Smooth muscle cell (in vitro differentiated cells): ENCODE data around the gene ABCC1. TPM values are rescaled to one million over a fixed set of nuclear protein-coding genes. Genes with fewer than 3 reads are reported as not detected.
"Not testable (repeated sequence)": the region's sequence is repeated elsewhere in the genome, so short reads cannot be mapped to it uniquely, and the experiment has no call there.

Source experiments
- DNase-seq: peaks from one replicate; lab custom pipeline; 2025; ENCODE audit not compliant: unreplicated experiment; lab: John Stamatoyannopoulos, UW
- H2AFZ ChIP-seq: fragments of 200-600 bp; sonication (generic); 2 replicates; pipeline ENCODE4 v1.6.0; 2016; ENCODE audit warnings: antibody characterized with exemption, low read depth, mild to moderate bottlenecking
- H3F3A ChIP-seq: fragments of 200-600 bp; sonication (generic); 2 replicates; pipeline ENCODE4 v1.6.0; 2017; ENCODE audit warnings: antibody characterized with exemption, low read depth
- H3K27ac ChIP-seq: fragments of 200-600 bp; sonication (generic); 2 replicates; pipeline ENCODE4 v1.5.1; 2016; ENCODE audit warnings: low read depth, mild to moderate bottlenecking
- H3K27me3 ChIP-seq: fragments of 200-600 bp; sonication (generic); 2 replicates; pipeline ENCODE4 v1.6.1; 2016; ENCODE audit warnings: low read depth, mild to moderate bottlenecking
- H3K36me3 ChIP-seq: fragments of 200-600 bp; sonication (generic); 2 replicates; pipeline ENCODE4 v1.5.1; 2016; ENCODE audit warnings: low read depth
- H3K4me1 ChIP-seq: fragments of 200-600 bp; sonication (generic); 2 replicates; pipeline ENCODE4 v1.5.1; 2016; ENCODE audit warnings: low read depth
- H3K4me2 ChIP-seq: fragments of 200-600 bp; sonication (generic); 2 replicates; pipeline ENCODE4 v1.6.0; 2016; ENCODE audit warnings: mild to moderate bottlenecking
- H3K4me3 ChIP-seq: fragments of 200-600 bp; sonication (generic); 2 replicates; pipeline ENCODE4 v1.5.1; 2016; ENCODE audit warnings: mild to moderate bottlenecking
- H3K79me2 ChIP-seq: fragments of 200-600 bp; sonication (generic); 2 replicates; pipeline ENCODE4 v1.6.0; 2016; ENCODE audit warnings: low read depth, mild to moderate bottlenecking
- H3K9ac ChIP-seq: fragments of 200-600 bp; sonication (generic); 2 replicates; pipeline ENCODE4 v1.6.0; 2016; ENCODE audit warnings: low read depth
- H3K9me3 ChIP-seq: fragments of 200-600 bp; sonication (generic); replicated peaks from 2 replicates; pipeline ENCODE4 v1.5.1; 2016; ENCODE audit warnings: low read depth
- H4K20me1 ChIP-seq: fragments of 200-600 bp; sonication (generic); 2 replicates; pipeline ENCODE4 v1.6.0; 2016; ENCODE audit warnings: low read depth
- WGBS: methylation state at CpG from one replicate; pipeline ENCODE4 v1.1.7; 2016; ENCODE audit warnings: low lambda C conversion rate; 5-methylcytosine and 5-hydroxymethylcytosine counted together
- polyA plus RNA-seq: library from polyadenylated mRNA; unstranded; fragments of >200 nt; fragmentation: Nextera tagmentation; extraction: Ambion mirVana; gene quantifications from 2 replicates; pipeline ENCODE4 v1.2.1, GENCODE V29; 2016
- total RNA-seq: library from RNA; depleted of rRNA; stranded (reverse); fragments of >200 nt; gene quantifications from 2 replicates; pipeline ENCODE4 v1.2.3, GENCODE V29; 2014
- TF ChIP-seq, protein P1 (sequence below): fragments of 200-600 bp; sonication (generic); IDR thresholded peaks from 2 replicates; pipeline ENCODE4 v1.5.1; 2017; ENCODE audit warnings: borderline replicate concordance, mild to moderate bottlenecking, antibody characterized with exemption; ENCODE audit not compliant: insufficient read depth, poor library complexity, severe bottlenecking

ABCC1 gene
- total and polyA plus RNA-seq, 2 experiments from 2014 or later, result 10.2 to 22.7 TPM

DNA sequence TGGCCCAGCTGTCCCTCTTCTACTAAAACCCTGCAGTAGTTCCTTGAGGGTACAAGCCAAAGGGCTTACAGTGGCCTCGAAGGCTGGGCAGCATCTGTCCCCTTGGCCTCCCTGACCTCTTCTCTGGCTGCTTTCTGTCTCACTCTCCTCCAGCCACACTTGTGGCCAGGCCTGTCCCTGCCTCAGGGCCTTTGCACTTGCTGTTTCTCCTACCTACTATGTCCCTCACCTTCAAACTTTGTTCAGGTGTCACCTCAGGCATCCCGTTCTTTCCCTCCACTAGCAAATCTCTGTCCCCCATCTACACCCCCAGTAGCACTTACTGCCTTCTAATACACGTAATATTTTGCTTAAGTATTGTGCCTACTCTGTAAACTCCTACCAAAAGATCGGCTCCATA lies 6.0 kb downstream of the ABCC1 start:
- no peak overlapping the region for H3K4me3 ChIP-seq
- H3K27me3 ChIP-seq, result no peaks in the 10 kb centered on the region
- peaks cover 63% of the 10 kb centered on the region for H3K79me2 ChIP-seq
- 98% methylated on average over 4 of the region's 4 CpGs for WGBS
- H3K4me2 ChIP-seq, result no peak overlapping the region
- H2AFZ ChIP-seq, result no peak overlapping the region
- TF ChIP-seq, protein P1, sequence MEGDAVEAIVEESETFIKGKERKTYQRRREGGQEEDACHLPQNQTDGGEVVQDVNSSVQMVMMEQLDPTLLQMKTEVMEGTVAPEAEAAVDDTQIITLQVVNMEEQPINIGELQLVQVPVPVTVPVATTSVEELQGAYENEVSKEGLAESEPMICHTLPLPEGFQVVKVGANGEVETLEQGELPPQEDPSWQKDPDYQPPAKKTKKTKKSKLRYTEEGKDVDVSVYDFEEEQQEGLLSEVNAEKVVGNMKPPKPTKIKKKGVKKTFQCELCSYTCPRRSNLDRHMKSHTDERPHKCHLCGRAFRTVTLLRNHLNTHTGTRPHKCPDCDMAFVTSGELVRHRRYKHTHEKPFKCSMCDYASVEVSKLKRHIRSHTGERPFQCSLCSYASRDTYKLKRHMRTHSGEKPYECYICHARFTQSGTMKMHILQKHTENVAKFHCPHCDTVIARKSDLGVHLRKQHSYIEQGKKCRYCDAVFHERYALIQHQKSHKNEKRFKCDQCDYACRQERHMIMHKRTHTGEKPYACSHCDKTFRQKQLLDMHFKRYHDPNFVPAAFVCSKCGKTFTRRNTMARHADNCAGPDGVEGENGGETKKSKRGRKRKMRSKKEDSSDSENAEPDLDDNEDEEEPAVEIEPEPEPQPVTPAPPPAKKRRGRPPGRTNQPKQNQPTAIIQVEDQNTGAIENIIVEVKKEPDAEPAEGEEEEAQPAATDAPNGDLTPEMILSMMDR, result no peak
- H3K36me3 ChIP-seq, result no peaks in the 10 kb centered on the region
- H3K27ac ChIP-seq, result no peak overlapping the region
- peaks cover 100% of the 10 kb centered on the region for H4K20me1 ChIP-seq
- no peaks in the 10 kb centered on the region for H3K9me3 ChIP-seq
- H3F3A ChIP-seq, result no peaks in the 10 kb centered on the region
- no peak overlapping the region for H3K9ac ChIP-seq
- no peak for DNase-seq
- H3K4me1 ChIP-seq, result peaks cover 18% of the 10 kb centered on the region

DNA sequence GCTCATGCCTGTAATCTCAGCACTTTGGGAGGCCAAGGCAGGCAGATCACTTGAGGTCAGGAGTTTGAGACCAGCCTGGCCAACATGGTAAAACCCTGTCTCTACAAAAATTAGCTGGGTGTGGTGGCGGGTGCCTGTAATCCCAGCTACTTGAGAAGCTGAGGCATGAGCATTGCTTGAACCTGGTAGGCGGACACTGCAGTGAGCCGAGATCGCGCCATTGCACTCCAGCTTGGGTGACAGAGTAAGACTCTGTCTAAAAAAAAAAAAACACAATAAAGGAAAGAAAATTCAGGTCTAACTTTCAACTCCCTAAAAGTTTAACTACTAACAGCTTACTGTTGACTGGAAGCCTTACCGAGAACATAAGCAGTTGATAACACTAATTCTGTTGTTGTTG lies 6.7 kb downstream of the ABCC1 start:
- H3K4me2 ChIP-seq, H2AFZ ChIP-seq, H3K9ac ChIP-seq, H3K27me3 ChIP-seq, DNase-seq, H3K27ac ChIP-seq, H3F3A ChIP-seq, H3K36me3 ChIP-seq, H3K9me3 ChIP-seq, H3K4me3 ChIP-seq: not testable (repeated sequence)
- 98% methylated on average over 6 of the region's 6 CpGs for WGBS
- H3K79me2 ChIP-seq, result peaks cover 56% of the 10 kb centered on the region
- peaks cover 11% of the 10 kb centered on the region for H3K4me1 ChIP-seq
- H4K20me1 ChIP-seq, result peaks cover 100% of the 10 kb centered on the region

DNA sequence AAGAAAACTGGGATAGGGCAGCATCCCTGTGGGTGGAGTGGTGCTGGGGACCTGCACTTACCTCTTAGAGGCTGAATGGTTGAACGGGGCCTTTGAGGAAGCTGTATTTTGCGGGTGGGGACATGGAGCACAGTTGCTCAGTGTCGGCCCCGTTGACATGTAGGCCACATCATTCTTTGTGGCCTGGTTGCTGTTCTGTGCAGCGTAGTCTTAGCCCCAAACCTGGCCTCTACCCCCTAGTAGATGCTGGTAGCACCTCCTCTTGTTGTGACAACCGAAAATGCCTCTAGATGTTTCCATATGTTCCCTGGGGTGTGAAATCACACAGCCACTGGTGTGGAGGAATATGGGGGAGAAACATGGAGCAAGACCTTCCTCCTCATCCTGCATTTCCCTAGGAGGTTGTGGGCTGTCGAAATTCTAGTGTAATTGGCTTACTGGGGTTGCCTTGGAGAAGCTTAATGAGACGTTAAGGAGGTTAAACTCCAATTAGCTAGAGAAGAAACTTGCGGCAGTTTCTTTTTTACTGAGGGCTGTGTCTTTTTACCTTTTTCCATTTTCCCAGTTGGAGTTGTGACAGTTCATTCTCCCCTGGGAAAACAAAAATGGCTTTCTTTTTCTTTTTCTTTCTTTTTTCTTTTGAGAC lies 9.4 kb downstream of the ABCC1 start:
- no peaks in the 10 kb centered on the region for H3K36me3 ChIP-seq
- WGBS, result 88% methylated on average over 9 of the region's 9 CpGs
- no peaks in the 10 kb centered on the region for H3F3A ChIP-seq
- no peak overlapping the region for H3K27ac ChIP-seq
- H3K27me3 ChIP-seq, result no peaks in the 10 kb centered on the region
- TF ChIP-seq, protein P1, result no peak
- no peak overlapping the region for H2AFZ ChIP-seq
- no peak overlapping the region for H3K4me3 ChIP-seq
- no peak overlapping the region for H3K9ac ChIP-seq
- no peak overlapping the region for H3K4me2 ChIP-seq
- H4K20me1 ChIP-seq, result peaks cover 96% of the 10 kb centered on the region
- DNase-seq, result no peak
- peaks cover 63% of the 10 kb centered on the region for H3K79me2 ChIP-seq
- H3K9me3 ChIP-seq, result no peaks in the 10 kb centered on the region
- peaks cover 7% of the 10 kb centered on the region for H3K4me1 ChIP-seq

DNA sequence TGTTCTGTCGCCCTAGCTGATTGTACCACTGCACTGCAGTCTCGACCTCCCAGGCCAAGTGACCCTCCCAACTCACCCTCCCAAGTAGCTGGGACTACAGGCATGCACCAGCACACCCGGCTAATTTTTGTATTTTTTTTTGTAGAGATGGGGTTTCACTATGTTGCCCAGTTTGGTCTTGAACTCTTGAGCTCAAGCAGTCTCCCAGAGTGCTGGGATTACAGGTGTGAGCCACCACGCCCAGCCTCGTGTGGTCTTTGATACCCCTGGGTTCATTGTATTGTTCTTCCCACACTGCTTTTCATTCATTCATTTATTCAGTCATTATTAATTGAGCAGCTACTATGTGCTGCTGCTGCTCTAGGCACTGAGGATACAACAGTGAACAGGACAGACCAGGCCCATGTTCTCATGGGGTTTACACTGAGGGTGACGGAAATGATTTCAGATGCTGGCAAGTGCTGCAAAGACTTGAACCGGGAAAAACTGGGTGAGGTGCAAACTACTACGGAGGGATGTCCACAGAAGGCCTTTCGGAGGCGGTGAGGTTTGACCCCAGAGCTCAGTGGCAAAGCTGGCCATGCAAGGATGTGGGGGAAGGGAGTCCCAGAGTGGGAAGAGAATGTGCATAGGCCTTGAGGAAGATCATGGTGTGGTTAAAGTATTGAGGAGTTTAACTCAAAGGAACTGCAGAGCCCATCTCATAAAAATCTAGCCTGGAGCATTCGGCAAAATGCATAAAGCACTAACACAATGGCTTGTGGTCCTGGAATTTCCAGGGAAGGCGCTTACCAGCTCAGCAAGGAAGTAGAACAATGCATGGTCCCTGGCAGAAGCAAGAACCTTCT lies 10.9 kb downstream of the ABCC1 start:
- Histone ChIP-seq H4K20me1 (peaks cover 94% of the 10 kb centered on the region), H3K9me3 (no peaks in the 10 kb centered on the region), H3K27me3 (no peaks in the 10 kb centered on the region), H3F3A (no peaks in the 10 kb centered on the region), H3K36me3 (no peaks in the 10 kb centered on the region), H3K4me3 (no peak overlapping the region), H2AFZ (no peak overlapping the region), H3K9ac (no peak overlapping the region), H3K4me1 (peaks cover 7% of the 10 kb centered on the region), H3K79me2 (peaks cover 57% of the 10 kb centered on the region), H3K27ac (no peak overlapping the region), H3K4me2 (no peak overlapping the region)
- no peak for DNase-seq
- TF ChIP-seq, protein P1, result no peak
- WGBS, result 89% methylated on average over 12 of the region's 12 CpGs
